ENCODE measurements around the gene TBC1D9.

GRCh38 chr4:140635606-140636005 lies 120.6 kb downstream of the TBC1D9 start:
- TF ChIP-seq POLR2A (IDR thresholded peaks at IDR 0.05; ENCODE audit: low read depth, low read length) (no peak), POLR2AphosphoS5 (IDR thresholded peaks at IDR 0.05; ENCODE audit: low read depth, low read length) (no peak), TAF1 (IDR thresholded peaks at IDR 0.05; ENCODE audit: low read depth, low read length) (no peak)

Measured in GM12891 (cell line).